Measurements from ENCODE around the gene QKI. TPM values are rescaled to one million over a fixed set of nuclear protein-coding genes. Genes with fewer than 3 reads are reported as not detected.

QKI gene
- total and polyA plus RNA-seq, 2 donors (not counting 1 experiment from before 2014, with no cell fraction given) = 129 to 224 TPM

GRCh38 chr6:163463180-163463579 lies 48.7 kb downstream of the QKI start:
- H4K20me1 ChIP-seq (ENCODE audit: control insufficient read depth, extremely low read depth, insufficient read depth, low read length) = peaks cover 2% of the 10 kb centered on the region

GRCh38 chr6:163463795-163464194 lies 49.3 kb downstream of the QKI start:
- no peak for DNase-seq (ENCODE audit: low read depth in 2 of 2)
- H3K4me3 ChIP-seq (replicated peaks in 1 of 4; ENCODE audit: control extremely low read depth in 1 of 4, insufficient read depth in 1 of 4, low read depth in 3 of 4, low read length in 4 of 4) = no peak overlapping the region
- no peak overlapping the region for H3K9ac ChIP-seq (ENCODE audit: insufficient read depth, low read length)
- H3K4me2 ChIP-seq (ENCODE audit: extremely low read depth, insufficient read depth, low read length) = no peak overlapping the region
- peaks cover 82% of the 10 kb centered on the region for H3K79me2 ChIP-seq (ENCODE audit: control insufficient read depth, insufficient read depth, low read length)
- peaks cover 5% of the 10 kb centered on the region for H3K4me1 ChIP-seq (ENCODE audit: control insufficient read depth, extremely low read depth, insufficient read depth, low read length)
- TF ChIP-seq EZH2 (IDR thresholded peaks at IDR 0.05; ENCODE audit: low read length, missing control alignments) (no peak), CTCF (conservative IDR thresholded peaks at IDR 0.05 in 1 of 2, IDR thresholded peaks at IDR 0.05 in 1 of 2; ENCODE audit: low read depth in 1 of 2, low read length in 2 of 2) (no peak)
- H3K27me3 ChIP-seq (ENCODE audit: control insufficient read depth, insufficient read depth, low read length) = no peaks in the 10 kb centered on the region
- no peak overlapping the region for H3K27ac ChIP-seq (ENCODE audit: insufficient read depth, low read length)
- H4K20me1 ChIP-seq (ENCODE audit: control insufficient read depth, extremely low read depth, insufficient read depth, low read length) = peaks cover 2% of the 10 kb centered on the region
- H2AFZ ChIP-seq (ENCODE audit: low read length) = no peak overlapping the region
- no peaks in the 10 kb centered on the region for H3K36me3 ChIP-seq (ENCODE audit: control insufficient read depth, insufficient read depth, low read length)
- H3K9me3 ChIP-seq (ENCODE audit: control insufficient read depth, insufficient read depth, low read depth, low read length) = no peaks in the 10 kb centered on the region

More at GRCh38 chr6:163463180-163463579, 48.7 kb downstream of the QKI start:
- DNase-seq (ENCODE audit: low read depth in 2 of 2) = no peak
- Histone ChIP-seq H3K4me1 (ENCODE audit: control insufficient read depth, extremely low read depth, insufficient read depth, low read length) (peaks cover 9% of the 10 kb centered on the region), H3K4me2 (ENCODE audit: extremely low read depth, insufficient read depth, low read length) (no peak overlapping the region), H3K4me3 (replicated peaks in 1 of 4; ENCODE audit: control extremely low read depth in 1 of 4, insufficient read depth in 1 of 4, low read depth in 3 of 4, low read length in 4 of 4) (no peak overlapping the region), H3K27me3 (ENCODE audit: control insufficient read depth, insufficient read depth, low read length) (no peaks in the 10 kb centered on the region), H3K36me3 (ENCODE audit: control insufficient read depth, insufficient read depth, low read length) (no peaks in the 10 kb centered on the region), H3K9ac (ENCODE audit: insufficient read depth, low read length) (no peak overlapping the region), H3K27ac (ENCODE audit: insufficient read depth, low read length) (no peak overlapping the region), H2AFZ (ENCODE audit: low read length) (no peak overlapping the region), H3K79me2 (ENCODE audit: control insufficient read depth, insufficient read depth, low read length) (peaks cover 82% of the 10 kb centered on the region), H3K9me3 (ENCODE audit: control insufficient read depth, insufficient read depth, low read depth, low read length) (no peaks in the 10 kb centered on the region)
- TF ChIP-seq EZH2 (IDR thresholded peaks at IDR 0.05; ENCODE audit: low read length, missing control alignments) = no peak
- TF ChIP-seq CTCF (conservative IDR thresholded peaks at IDR 0.05 in 1 of 2, IDR thresholded peaks at IDR 0.05 in 1 of 2; ENCODE audit: low read depth in 1 of 2, low read length in 2 of 2) = no peak

- Histone ChIP-seq H3K79me2 (ENCODE audit: control insufficient read depth, insufficient read depth, low read length) (peaks cover 79% of the 10 kb centered on the region), H2AFZ (ENCODE audit: low read length) (no peak overlapping the region), H3K27me3 (ENCODE audit: control insufficient read depth, insufficient read depth, low read length) (no peaks in the 10 kb centered on the region), H4K20me1 (ENCODE audit: control insufficient read depth, extremely low read depth, insufficient read depth, low read length) (no peaks in the 10 kb centered on the region), H3K4me1 (ENCODE audit: control insufficient read depth, extremely low read depth, insufficient read depth, low read length) (no peaks in the 10 kb centered on the region), H3K4me3 (replicated peaks in 1 of 4; ENCODE audit: control extremely low read depth in 1 of 4, insufficient read depth in 1 of 4, low read depth in 3 of 4, low read length in 4 of 4) (no peak overlapping the region), H3K9ac (ENCODE audit: insufficient read depth, low read length) (no peak overlapping the region), H3K36me3 (ENCODE audit: control insufficient read depth, insufficient read depth, low read length) (peaks cover 3% of the 10 kb centered on the region), H3K27ac (ENCODE audit: insufficient read depth, low read length) (no peak overlapping the region), H3K9me3 (ENCODE audit: control insufficient read depth, insufficient read depth, low read depth, low read length) (peaks cover 2% of the 10 kb centered on the region), H3K4me2 (ENCODE audit: extremely low read depth, insufficient read depth, low read length) (no peak overlapping the region)
- TF ChIP-seq EZH2 (IDR thresholded peaks at IDR 0.05; ENCODE audit: low read length, missing control alignments) = no peak
- no peak for TF ChIP-seq CTCF (conservative IDR thresholded peaks at IDR 0.05 in 1 of 2, IDR thresholded peaks at IDR 0.05 in 1 of 2; ENCODE audit: low read depth in 1 of 2, low read length in 2 of 2)
- DNase-seq (ENCODE audit: low read depth in 2 of 2) = no peak
Observed at GRCh38 chr6:163466839-163467390, 52.4 kb downstream of the QKI start.
